ENCODE data around the gene TUBB2B.
"Not testable (repeated sequence)": the region's sequence is repeated elsewhere in the genome, so short reads cannot be mapped to it uniquely, and the experiment has no call there.

The TUBB2B gene

GRCh38 chr6:3183066-3183465 lies 44.4 kb downstream of the TUBB2B start:
- DNase-seq = no peak

- DNase-seq = no peak
Observed at GRCh38 chr6:3181105-3181504, 46.3 kb downstream of the TUBB2B start.

DNA sequence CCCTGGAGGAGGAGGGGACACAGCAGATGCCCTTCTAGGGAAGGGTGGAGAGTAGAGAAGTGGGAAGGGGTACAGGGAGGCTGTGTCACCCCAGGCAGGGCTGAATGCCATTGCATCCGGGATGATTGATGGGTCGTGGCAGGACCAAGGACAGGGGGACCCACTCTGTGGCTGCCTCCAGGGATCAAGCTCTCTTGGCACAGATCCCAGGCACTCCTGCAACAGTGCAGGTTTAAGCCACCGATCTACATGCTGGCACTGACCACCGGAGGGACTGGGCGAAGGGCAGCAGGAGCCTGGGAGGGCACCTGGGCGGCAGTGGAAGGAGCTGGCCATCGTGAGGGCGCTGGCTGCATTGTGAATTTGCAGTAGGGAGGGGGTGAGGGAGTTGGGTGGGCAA lies 47.5 kb downstream of the TUBB2B start:
- not testable (repeated sequence) for DNase-seq

DNA sequence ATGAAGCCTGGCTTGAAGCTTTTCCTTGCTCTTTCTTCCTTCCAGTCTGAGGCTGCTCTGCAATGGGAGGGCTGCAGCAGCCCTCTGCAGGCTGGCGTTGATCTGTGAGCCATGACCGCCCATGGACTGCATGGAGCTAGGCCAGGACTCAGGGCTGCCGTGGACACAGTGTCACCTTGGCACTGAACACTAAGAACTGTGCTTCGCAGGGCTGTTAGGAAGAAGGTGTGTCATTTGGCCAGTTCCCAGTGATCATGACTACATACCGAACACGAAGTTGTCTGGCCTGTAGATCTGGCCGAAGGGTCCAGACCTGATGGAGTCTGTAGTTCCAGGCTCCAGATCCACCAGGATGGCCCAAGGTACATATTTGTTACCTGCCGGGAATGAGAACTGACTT lies 48.8 kb downstream of the TUBB2B start:
- DNase-seq = not testable (repeated sequence)

DNA sequence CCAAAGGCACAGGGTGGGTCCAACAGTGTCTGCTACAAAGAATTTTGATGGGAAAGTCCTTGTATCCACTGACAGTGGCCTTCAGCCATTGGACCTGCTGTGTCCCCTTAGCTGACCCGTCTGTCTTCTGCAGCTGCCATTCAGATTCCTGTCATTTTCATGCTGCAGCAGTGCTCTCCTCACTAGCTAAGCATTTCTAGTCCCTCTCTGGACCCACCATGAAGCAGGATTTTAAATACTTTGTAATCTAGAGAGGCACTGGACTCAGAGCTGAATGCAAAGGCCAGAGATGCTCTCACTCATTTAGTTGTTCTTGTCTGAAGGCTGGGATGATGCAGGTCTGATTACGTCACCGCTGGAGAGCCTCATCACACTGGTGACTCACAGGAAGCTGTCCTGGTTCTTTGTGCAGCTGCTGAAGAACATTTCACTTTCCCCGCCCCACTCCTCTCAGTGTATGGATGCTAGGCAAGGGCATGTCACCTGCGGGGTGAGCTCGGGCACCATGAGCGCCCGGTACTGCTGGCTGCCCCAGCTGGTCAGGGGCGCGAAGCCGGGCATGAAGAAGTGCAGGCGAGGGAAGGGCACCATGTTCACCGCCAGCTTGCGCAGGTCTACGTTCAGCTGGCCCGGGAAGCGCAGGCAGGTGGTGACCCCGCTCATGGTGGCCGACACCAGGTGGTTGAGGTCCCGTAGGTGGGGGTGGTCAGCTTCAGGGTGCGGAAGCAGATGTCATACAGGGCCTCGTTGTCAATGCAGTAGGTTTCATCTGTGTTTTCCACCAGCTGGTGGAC lies 50.7 kb downstream of the TUBB2B start:
- DNase-seq = peak; percentile 61

DNA sequence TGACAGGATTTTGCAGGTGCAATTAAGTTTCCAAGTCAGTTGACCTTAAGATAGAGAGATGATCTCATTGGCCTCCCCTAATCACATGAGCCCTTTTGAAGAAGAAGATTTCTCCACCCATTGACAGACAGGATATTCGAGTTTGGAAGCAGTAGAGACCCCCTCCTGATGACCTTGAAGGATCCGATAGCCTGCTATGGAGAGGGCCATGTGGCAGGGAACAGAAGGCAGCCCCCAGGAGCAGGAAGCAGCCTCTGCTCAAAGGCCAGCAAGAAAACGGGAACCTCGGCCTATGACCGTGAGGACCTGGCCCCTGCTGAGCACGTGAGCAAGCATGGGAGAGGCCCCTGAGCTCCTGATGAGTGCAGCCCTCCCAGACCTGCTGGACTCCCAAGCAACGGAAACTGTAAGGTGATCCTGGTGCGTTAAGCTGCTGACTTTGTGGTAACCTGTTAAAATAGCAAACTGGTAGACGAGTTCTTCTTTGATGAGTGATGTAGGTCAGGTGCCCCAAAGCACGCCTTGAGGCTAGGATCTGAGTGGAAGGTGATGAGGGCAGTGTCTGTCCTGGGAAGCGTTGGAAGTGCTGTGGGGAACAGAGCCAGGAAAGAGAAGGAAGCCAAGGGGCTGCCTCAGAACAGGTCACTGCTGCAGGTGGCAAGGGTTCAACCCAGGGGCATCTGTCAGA lies 51.6 kb downstream of the TUBB2B start:
- DNase-seq = no peak
